HCT116 (cell line): Measurements from ENCODE around the gene EDN2. TPM values are rescaled to one million over a fixed set of nuclear protein-coding genes. Genes with fewer than 3 reads are reported as not detected.

Experiments
- ATAC-seq: fragments of 200-7000 bp; cut with Tn5 transposase; 2 replicates; pipeline ENCODE4 v1.9.1; 2020; ENCODE audit warnings: mild to moderate bottlenecking, moderate library complexity
- BruUV-seq: library from RNA; stranded (reverse); fragments of 400-500 nt; replicated peaks from 2 replicates; lab custom pipeline; 2021; lab: Mats Ljungman, UMichigan
- CTCF ChIA-PET: fragments of 300-600 bp; sonication (Branson Sonifier 250); formaldehyde crosslinking; loops from one replicate; lab custom pipeline; 2021; ENCODE audit warnings: antibody characterized with exemption; lab: Charles Lee
- POLR2A ChIA-PET: fragments of 300-600, 350-600 bp; sonication (Branson Sonifier 250); formaldehyde crosslinking; loops from one replicate; lab custom pipeline; 2021; ENCODE audit warnings: antibody characterized with exemption; lab: Charles Lee
- RAD21 ChIA-PET, 2 experiments: fragments of 300-600 bp; sonication (Branson Sonifier 250); formaldehyde crosslinking; loops; one replicate each; lab custom pipeline; 2023; ENCODE audit warnings: low total read pairs in 2 of 2; ENCODE audit not compliant: uncharacterized antibody in 2 of 2, unreplicated experiment in 2 of 2, low non-redundant PET in 1 of 2; lab: Charles Lee
- DNase-seq: peaks from one replicate; pipeline ENCODE4 v3.0.0-alpha.2; 2010; ENCODE audit warnings: low read depth, low spot score
- H2AFZ ChIP-seq: fragments of 200-600 bp; shearing (Covaris generic), sonication (generic); 2 replicates; pipeline ENCODE4 v1.6.1; 2017; ENCODE audit warnings: low read depth, mixed run types, mixed read lengths, antibody characterized with exemption, low read length; ENCODE audit not compliant: poor library complexity, severe bottlenecking
- H3K27ac ChIP-seq: 2 replicates; pipeline ENCODE4 v1.5.1; 2012; ENCODE audit warnings: low read depth, low read length
- H3K27me3 ChIP-seq: fragments of 200-600 bp; sonication (generic); 2 replicates; pipeline ENCODE4 v1.6.1; 2016; ENCODE audit warnings: mixed run types, low read length, mixed read lengths; ENCODE audit not compliant: insufficient read depth
- H3K36me3 ChIP-seq, 2 experiments: fragments of 200-500 bp in 1 of 2; fragments of 200-600 bp in 1 of 2; sonication (Bioruptor generic) in 1 of 2; sonication (generic) in 1 of 2; 2 replicates each; pipeline versions ENCODE4 v1.5.1 to v1.6.1; 2014 to 2016; ENCODE audit warnings: low read length in 2 of 2, inconsistent platforms in 1 of 2, mixed read lengths in 1 of 2, mixed run types in 1 of 2; ENCODE audit not compliant: insufficient read depth in 2 of 2, control insufficient read depth in 1 of 2
- H3K4me1 ChIP-seq, 2 experiments: fragments of 200-600 bp in 1 of 2; sonication (generic) in 1 of 2; 2 replicates each; pipeline versions ENCODE4 v1.5.1 to v1.6.1; 2012 to 2017; ENCODE audit warnings: low read length in 2 of 2, inconsistent platforms in 1 of 2, mild to moderate bottlenecking in 1 of 2, mixed read lengths in 1 of 2, mixed run types in 1 of 2, moderate library complexity in 1 of 2; ENCODE audit not compliant: insufficient read depth in 2 of 2, control insufficient read depth in 1 of 2
- H3K4me2 ChIP-seq: fragments of 200-600 bp; sonication (generic); 2 replicates; pipeline ENCODE4 v1.6.1; 2017; ENCODE audit warnings: mixed run types, low read length, mixed read lengths
- H3K4me3 ChIP-seq, 2 experiments: fragments of 200-600 bp in 1 of 2; sonication (generic) in 1 of 2; replicated peaks in 1 of 2; 2 replicates each; pipeline ENCODE4 v1.5.1; 2011 to 2016; ENCODE audit warnings: low read length in 2 of 2, control low read depth in 1 of 2, low read depth in 1 of 2, mild to moderate bottlenecking in 1 of 2, mixed read lengths in 1 of 2, mixed run types in 1 of 2
- H3K79me2 ChIP-seq: fragments of 200-600 bp; sonication (generic); 2 replicates; pipeline ENCODE4 v1.6.1; 2017; ENCODE audit warnings: mild to moderate bottlenecking, mixed run types, low read length, moderate library complexity, mixed read lengths; ENCODE audit not compliant: insufficient read depth
- H3K9ac ChIP-seq: fragments of 200-600 bp; sonication (generic); 2 replicates; pipeline ENCODE4 v1.6.1; 2016; ENCODE audit warnings: low read length, mixed read lengths
- H3K9me2 ChIP-seq: fragments of 200-600 bp; sonication (generic), shearing (Covaris generic); 2 replicates; pipeline ENCODE4 v1.6.1; 2017; ENCODE audit warnings: mixed run types, mild to moderate bottlenecking, moderate library complexity; ENCODE audit not compliant: insufficient read depth
- H3K9me3 ChIP-seq, 2 experiments: fragments of 200-500 bp in 1 of 2; fragments of 200-600 bp in 1 of 2; sonication (Bioruptor generic) in 1 of 2; sonication (generic) in 1 of 2; 2 replicates each; pipeline ENCODE4 v1.6.1; 2014 to 2017; ENCODE audit warnings: low read length in 2 of 2, mixed read lengths in 2 of 2, inconsistent platforms in 1 of 2, low read depth in 1 of 2, mild to moderate bottlenecking in 1 of 2, mixed run types in 1 of 2, moderate library complexity in 1 of 2; ENCODE audit not compliant: control insufficient read depth in 1 of 2, insufficient read depth in 1 of 2
- H4K20me1 ChIP-seq: fragments of 200-600 bp; sonication (generic), shearing (Covaris generic); 2 replicates; pipeline ENCODE4 v1.6.1; 2017; ENCODE audit warnings: mixed run types, mild to moderate bottlenecking, moderate library complexity; ENCODE audit not compliant: insufficient read depth
- CBX3 ChIP-seq: IDR thresholded peaks from 2 replicates; pipeline ENCODE4 v1.6.1; 2012; ENCODE audit warnings: low read depth
- EGR1 ChIP-seq: IDR thresholded peaks from 2 replicates; pipeline ENCODE4 v1.6.1; 2012; ENCODE audit warnings: low read depth
- ELF1 ChIP-seq: IDR thresholded peaks from 2 replicates; pipeline ENCODE4 v1.6.1; 2012; ENCODE audit warnings: low read depth, borderline replicate concordance
- EZH2phosphoT487 ChIP-seq: fragments of 200-600 bp; IDR thresholded peaks from 2 replicates; pipeline ENCODE4 v1.6.1; 2018; ENCODE audit warnings: antibody characterized with exemption, borderline replicate concordance
- RAD21 ChIP-seq: IDR thresholded peaks from 2 replicates; pipeline ENCODE4 v1.6.1; 2012; ENCODE audit warnings: low read depth, mild to moderate bottlenecking
- YY1 ChIP-seq: IDR thresholded peaks from 2 replicates; pipeline ENCODE4 v1.6.1; 2011; ENCODE audit warnings: low read length, low read depth, moderate library complexity, mild to moderate bottlenecking; ENCODE audit not compliant: insufficient replicate concordance; ENCODE audit errors: extremely low read depth
- ZFX ChIP-seq: fragments of 450-650 bp; IDR thresholded peaks from 2 replicates; pipeline ENCODE4 v1.6.1; 2017
- intact Hi-C: fragments of 100-400 bp; cut with micrococcal nuclease; formaldehyde crosslinking; loops from 2 replicates; pipeline ENCODE4 v1.10.0; 2022
- total RNA-seq: library from RNA; stranded (reverse); gene quantifications from one replicate; pipeline ENCODE4 v1.2.1, GENCODE V29; 2021; ENCODE audit not compliant: unreplicated experiment
- TF ChIP-seq, protein P1 (sequence below): IDR thresholded peaks from 2 replicates; pipeline ENCODE4 v1.6.1; 2012

Gene EDN2
- total RNA-seq, 1 experiment from 2014 or later: not detected

- no peaks in the 10 kb centered on the region for H3K36me3 ChIP-seq
- H3K9ac ChIP-seq: no peak overlapping the region
- no peak overlapping the region for H2AFZ ChIP-seq
- no TSS peak for BruUV-seq
- no peak overlapping the region for H3K27ac ChIP-seq
- H3K27me3 ChIP-seq: no peaks in the 10 kb centered on the region
- H3K4me1 ChIP-seq: peaks cover 29 to 62% of the 10 kb centered on the region in 2 experiments
- H3K9me3 ChIP-seq: no peaks in the 10 kb centered on the region
- H3K4me3 ChIP-seq: no peak overlapping the region
- H3K79me2 ChIP-seq: no peaks in the 10 kb centered on the region
- POLR2A ChIA-PET: no interaction called here
- H3K9me2 ChIP-seq: no peaks in the 10 kb centered on the region
- CTCF ChIA-PET: no interaction called here
- TF ChIP-seq ZFX (no peak), CBX3 (no peak)
- DNase-seq (no peak), ATAC-seq (no peak)
- intact Hi-C loops: no loop called here
- RAD21 ChIA-PET: no interaction called here
- H4K20me1 ChIP-seq: no peaks in the 10 kb centered on the region
- H3K4me2 ChIP-seq: no peak overlapping the region
These were observed 3.8 kb upstream of the EDN2 start for GRCh38 chr1:41488040-41488951.

- POLR2A ChIA-PET: no interaction called here
- no peak for TF ChIP-seq ELF1
- no peak for TF ChIP-seq ZFX
- no peak for TF ChIP-seq EZH2phosphoT487
- no peak for TF ChIP-seq RAD21
- TF ChIP-seq, protein P1, sequence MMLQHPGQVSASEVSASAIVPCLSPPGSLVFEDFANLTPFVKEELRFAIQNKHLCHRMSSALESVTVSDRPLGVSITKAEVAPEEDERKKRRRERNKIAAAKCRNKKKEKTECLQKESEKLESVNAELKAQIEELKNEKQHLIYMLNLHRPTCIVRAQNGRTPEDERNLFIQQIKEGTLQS: no peak
- no peak for TF ChIP-seq EGR1
- no peak for TF ChIP-seq YY1
- TF ChIP-seq, all 23 proteins: peak for 0
- Histone ChIP-seq H3K9me3 (no peaks in the 10 kb centered on the region), H3K4me1 (peaks cover 29 to 62% of the 10 kb centered on the region in 2 experiments), H4K20me1 (no peaks in the 10 kb centered on the region), H3K79me2 (no peaks in the 10 kb centered on the region), H3K4me3 (no peak overlapping the region), H3K9ac (no peak overlapping the region), H3K36me3 (no peaks in the 10 kb centered on the region), H3K27ac (no peak overlapping the region), H3K27me3 (no peaks in the 10 kb centered on the region), H3K4me2 (no peak overlapping the region), H3K9me2 (no peaks in the 10 kb centered on the region), H2AFZ (no peak overlapping the region)
- ChIA-PET RAD21 (no interaction called here), CTCF (no interaction called here)
- DNase-seq (no peak), ATAC-seq (no peak)
- intact Hi-C loops: no loop called here
- BruUV-seq: no TSS peak
These were observed 2.9 kb upstream of the EDN2 start for GRCh38 chr1:41487126-41488039.
